Osteocyte (in vitro differentiated cells): ENCODE results near the gene GUCD1. TPM values are rescaled to one million over a fixed set of nuclear protein-coding genes. Genes with fewer than 3 reads are reported as not detected.

Source experiments
- DNase-seq: peaks from one replicate; pipeline ENCODE4 v3.0.0; 2021; ENCODE audit warnings: mixed read lengths; ENCODE audit not compliant: unreplicated experiment; ENCODE audit errors: extremely low spot score
- H3K27ac Mint-ChIP-seq: one replicate; pipeline ENCODE4 v1.8.0; 2021; ENCODE audit warnings: mild to moderate bottlenecking, mixed read lengths; ENCODE audit not compliant: unreplicated experiment
- H3K27me3 Mint-ChIP-seq: one replicate; pipeline ENCODE4 v1.8.0; 2021; ENCODE audit warnings: mixed read lengths; ENCODE audit not compliant: unreplicated experiment
- H3K36me3 Mint-ChIP-seq: one replicate; pipeline ENCODE4 v1.8.0; 2021; ENCODE audit warnings: mixed read lengths; ENCODE audit not compliant: unreplicated experiment
- H3K4me1 Mint-ChIP-seq: one replicate; pipeline ENCODE4 v1.8.0; 2021; ENCODE audit warnings: mixed read lengths; ENCODE audit not compliant: unreplicated experiment
- H3K4me3 Mint-ChIP-seq: one replicate; pipeline ENCODE4 v1.8.0; 2021; ENCODE audit warnings: mild to moderate bottlenecking, moderate library complexity, mixed read lengths; ENCODE audit not compliant: unreplicated experiment
- H3K9me3 Mint-ChIP-seq: one replicate; pipeline ENCODE4 v1.8.0; 2021; ENCODE audit warnings: mixed read lengths; ENCODE audit not compliant: unreplicated experiment
- total RNA-seq: library from RNA; stranded (reverse); gene quantifications from 2 replicates; pipeline ENCODE4 v1.2.1, GENCODE V29; 2021
- TF ChIP-seq, protein P1 (sequence below): fragments of 200-600 bp; sonication (generic); IDR thresholded peaks from 2 replicates; pipeline ENCODE4 v1.5.0; 2021; ENCODE audit warnings: antibody characterized with exemption, mild to moderate bottlenecking, moderate library complexity

The GUCD1 gene
- total RNA-seq, 1 donor from 2014 or later: 79.3 TPM

DNA sequence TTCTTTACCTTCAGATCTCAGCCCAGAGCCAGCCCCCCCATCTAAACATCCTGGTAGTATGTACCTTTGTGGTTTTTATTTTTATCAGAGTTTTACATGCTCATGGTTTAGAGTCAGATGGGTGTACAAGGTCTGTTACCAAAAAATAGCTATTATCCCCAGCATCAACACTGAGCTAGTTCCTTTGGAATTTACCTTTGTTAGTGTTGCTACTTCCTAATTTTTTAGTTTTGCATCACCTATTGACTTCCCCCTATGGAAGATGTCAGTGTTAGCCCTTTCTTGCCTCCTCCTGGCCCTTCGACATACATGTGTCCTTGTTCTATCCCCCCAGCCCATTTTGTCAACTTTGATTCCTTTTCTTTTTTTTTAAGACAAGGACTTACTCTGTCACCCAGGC, 52.4 kb downstream of the GUCD1 start:
- no peak for DNase-seq

DNA sequence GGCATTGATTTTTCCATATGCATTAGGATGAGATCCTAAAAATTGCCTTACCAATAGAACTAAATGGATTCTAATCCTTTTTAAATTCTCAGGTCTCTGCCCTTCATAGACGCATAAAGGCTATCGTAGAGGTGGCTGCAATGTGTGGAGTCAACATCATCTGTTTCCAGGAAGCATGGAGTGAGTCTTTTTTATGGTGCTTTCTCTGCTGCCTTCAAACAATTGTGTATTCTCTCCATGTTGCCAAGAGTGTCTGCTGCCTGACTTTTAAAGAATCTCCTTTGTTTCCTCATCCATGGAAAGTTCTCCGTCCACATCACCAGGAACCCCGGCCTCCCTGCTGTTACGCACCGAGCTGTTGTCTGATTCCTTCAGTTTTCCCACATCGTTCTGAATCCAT, 52.9 kb downstream of the GUCD1 start:
- TF ChIP-seq, protein P1, sequence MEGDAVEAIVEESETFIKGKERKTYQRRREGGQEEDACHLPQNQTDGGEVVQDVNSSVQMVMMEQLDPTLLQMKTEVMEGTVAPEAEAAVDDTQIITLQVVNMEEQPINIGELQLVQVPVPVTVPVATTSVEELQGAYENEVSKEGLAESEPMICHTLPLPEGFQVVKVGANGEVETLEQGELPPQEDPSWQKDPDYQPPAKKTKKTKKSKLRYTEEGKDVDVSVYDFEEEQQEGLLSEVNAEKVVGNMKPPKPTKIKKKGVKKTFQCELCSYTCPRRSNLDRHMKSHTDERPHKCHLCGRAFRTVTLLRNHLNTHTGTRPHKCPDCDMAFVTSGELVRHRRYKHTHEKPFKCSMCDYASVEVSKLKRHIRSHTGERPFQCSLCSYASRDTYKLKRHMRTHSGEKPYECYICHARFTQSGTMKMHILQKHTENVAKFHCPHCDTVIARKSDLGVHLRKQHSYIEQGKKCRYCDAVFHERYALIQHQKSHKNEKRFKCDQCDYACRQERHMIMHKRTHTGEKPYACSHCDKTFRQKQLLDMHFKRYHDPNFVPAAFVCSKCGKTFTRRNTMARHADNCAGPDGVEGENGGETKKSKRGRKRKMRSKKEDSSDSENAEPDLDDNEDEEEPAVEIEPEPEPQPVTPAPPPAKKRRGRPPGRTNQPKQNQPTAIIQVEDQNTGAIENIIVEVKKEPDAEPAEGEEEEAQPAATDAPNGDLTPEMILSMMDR: no peak
- Mint-ChIP-seq H3K4me1 (peaks cover 9% of the 10 kb centered on the region), H3K9me3 (no peaks in the 10 kb centered on the region), H3K27me3 (no peaks in the 10 kb centered on the region), H3K4me3 (no peak overlapping the region), H3K27ac (no peak overlapping the region), H3K36me3 (no peaks in the 10 kb centered on the region)
- no peak for DNase-seq

More for the DNA sequence above, 52.4 kb downstream of the GUCD1 start:
- Mint-ChIP-seq H3K27ac (no peak overlapping the region), H3K4me3 (no peak overlapping the region), H3K4me1 (peaks cover 13% of the 10 kb centered on the region), H3K27me3 (no peaks in the 10 kb centered on the region), H3K9me3 (no peaks in the 10 kb centered on the region), H3K36me3 (no peaks in the 10 kb centered on the region)
- TF ChIP-seq, protein P1: no peak

DNA sequence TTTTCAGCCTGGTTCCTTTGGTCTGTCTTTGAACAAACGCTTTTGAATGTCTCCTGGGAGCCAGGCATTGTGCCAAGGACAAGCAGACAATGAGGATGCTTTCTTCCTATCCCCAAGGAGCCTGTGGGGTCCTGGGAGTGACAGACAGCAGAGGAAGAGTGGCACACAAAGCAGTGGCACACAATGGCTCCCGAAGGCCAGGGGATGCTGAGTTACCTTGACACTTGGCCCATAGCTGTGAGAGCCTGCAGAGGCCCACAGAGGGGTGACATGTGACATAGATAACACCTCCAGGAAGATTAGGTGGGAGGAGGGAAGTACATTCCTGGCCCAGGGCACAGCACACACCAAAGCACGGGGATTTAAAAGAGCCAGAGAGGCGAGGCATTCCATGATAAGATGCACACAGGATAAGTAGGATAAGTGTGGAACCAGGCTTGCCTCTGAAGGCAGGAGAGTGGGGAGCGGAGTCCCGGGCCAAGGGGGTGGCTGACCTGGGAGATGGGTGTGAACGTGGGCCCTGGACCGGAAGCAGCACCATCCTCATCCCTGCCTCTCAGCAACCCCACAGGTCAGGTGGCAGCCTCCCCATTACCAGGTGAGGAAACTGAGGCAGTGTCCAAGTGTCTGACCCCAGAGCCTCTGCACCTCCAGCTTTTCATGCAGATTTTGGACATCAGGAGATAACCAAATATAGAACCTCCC, 53.5 kb downstream of the GUCD1 start:
- H3K27ac Mint-ChIP-seq: no peak overlapping the region
- no peaks in the 10 kb centered on the region for H3K27me3 Mint-ChIP-seq

DNA sequence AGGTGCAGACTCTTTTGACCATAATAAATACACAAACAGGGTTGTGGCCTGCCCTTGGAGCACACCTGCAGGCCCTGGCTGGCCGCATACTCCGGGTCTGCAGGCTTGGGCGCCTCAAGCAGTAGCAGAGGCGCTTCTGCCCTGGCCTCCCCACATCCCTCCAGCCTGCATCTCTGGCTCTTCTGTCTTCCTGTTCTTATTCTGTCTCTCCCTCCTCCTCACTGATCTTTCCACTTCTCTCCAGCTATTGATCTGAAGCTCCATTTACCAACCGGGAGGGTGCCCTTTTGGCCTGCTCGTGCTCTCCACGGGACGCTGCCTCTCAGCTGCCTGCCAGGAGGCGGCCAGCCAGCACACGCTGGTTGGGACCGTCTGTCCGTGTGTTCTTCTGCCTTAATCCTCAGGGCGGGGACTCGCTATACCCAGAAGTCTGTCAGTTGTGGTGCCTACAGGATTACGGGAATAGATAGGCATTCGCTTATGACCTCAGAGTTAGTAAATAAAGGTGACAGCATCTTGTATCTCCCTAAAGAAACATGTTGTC, 54.6 kb downstream of the GUCD1 start:
- Mint-ChIP-seq H3K9me3 (no peaks in the 10 kb centered on the region), H3K27ac (no peak overlapping the region), H3K27me3 (no peaks in the 10 kb centered on the region), H3K4me3 (no peak overlapping the region), H3K4me1 (peaks cover 2% of the 10 kb centered on the region), H3K36me3 (no peaks in the 10 kb centered on the region)
- no peak for DNase-seq
- TF ChIP-seq, protein P1: no peak

More for the DNA sequence above, 53.5 kb downstream of the GUCD1 start:
- peaks cover 3% of the 10 kb centered on the region for H3K4me1 Mint-ChIP-seq
- no peaks in the 10 kb centered on the region for H3K9me3 Mint-ChIP-seq
- H3K4me3 Mint-ChIP-seq: no peak overlapping the region
- TF ChIP-seq, protein P1: no peak
- no peaks in the 10 kb centered on the region for H3K36me3 Mint-ChIP-seq
- DNase-seq: no peak

DNA sequence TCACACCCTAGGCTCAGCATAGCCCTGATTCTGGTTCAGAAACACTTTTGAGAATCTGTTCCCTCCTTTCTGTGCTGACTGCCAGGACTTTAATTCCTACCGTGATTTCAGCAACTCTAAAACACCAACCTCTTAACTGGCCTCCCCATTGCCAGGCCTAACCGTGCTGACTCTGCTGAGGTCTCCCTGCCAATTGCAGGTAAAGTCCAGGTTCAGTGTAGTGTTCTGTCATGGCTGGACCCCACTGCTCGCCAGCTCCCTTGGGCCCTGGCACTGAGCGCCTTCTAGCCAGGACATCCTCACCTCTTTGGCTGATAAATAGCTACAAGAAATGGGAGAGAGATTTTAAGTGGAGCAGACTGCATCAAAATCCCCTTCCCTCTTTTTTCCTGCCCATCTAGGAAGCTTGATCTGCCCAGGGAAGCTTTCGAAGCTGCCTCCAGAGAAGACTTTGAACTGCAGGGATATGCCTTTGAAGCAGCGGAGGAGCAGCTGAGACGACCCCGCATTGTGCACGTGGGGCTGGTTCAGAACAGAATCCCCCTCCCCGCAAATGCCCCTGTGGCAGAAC, 55.1 kb downstream of the GUCD1 start:
- TF ChIP-seq, protein P1: no peak
- no peak for DNase-seq
- Mint-ChIP-seq H3K27ac (no peak overlapping the region), H3K4me1 (peaks cover 2% of the 10 kb centered on the region), H3K4me3 (no peak overlapping the region), H3K9me3 (no peaks in the 10 kb centered on the region), H3K27me3 (no peaks in the 10 kb centered on the region), H3K36me3 (no peaks in the 10 kb centered on the region)
